GM10266 (cell line): Measurements from ENCODE around the gene NNAT.
A peak's percentile ranks its signal among the peaks of the same experiment; 100 is the strongest.
"Not testable (repeated sequence)": the region's sequence is repeated elsewhere in the genome, so short reads cannot be mapped to it uniquely, and the experiment has no call there.

ENCODE experiments used
- DNase-seq: peaks from one replicate; pipeline ENCODE4 v3.0.0; 2012; ENCODE audit errors: extremely low spot score
- CTCF ChIP-seq: IDR thresholded peaks from 2 replicates; pipeline ENCODE4 v1.5.1; 2012; ENCODE audit warnings: mild to moderate bottlenecking, low read depth; ENCODE audit not compliant: control insufficient read depth, insufficient read depth; ENCODE audit errors: missing control alignments

NNAT gene

GRCh38 chr20:37521061-37521771, at the start of gene NNAT:
Gene NNAT (plus strand): TSS chr20:37521250. CDS start chr20:37521332, 82 bp downstream.
- no peak for TF ChIP-seq CTCF
- DNase-seq: peak; percentile 57

- no peak for TF ChIP-seq CTCF
- DNase-seq: no peak
Observed at GRCh38 chr20:37471741-37472235, 49.3 kb upstream of the NNAT start.

- not testable (repeated sequence) for DNase-seq
Observed at GRCh38 chr20:37472435-37472834, 48.6 kb upstream of the NNAT start.

GRCh38 chr20:37473249-37474000, 47.6 kb upstream of the NNAT start:
- no peak for TF ChIP-seq CTCF
- DNase-seq: no peak

GRCh38 chr20:37474386-37474785, 46.7 kb upstream of the NNAT start:
- no peak for TF ChIP-seq CTCF
- DNase-seq: no peak

GRCh38 chr20:37475252-37475651, 45.8 kb upstream of the NNAT start:
- TF ChIP-seq CTCF: no peak
- DNase-seq: no peak

- DNase-seq: no peak
- no peak for TF ChIP-seq CTCF
Observed at GRCh38 chr20:37477041-37477440, 44.0 kb upstream of the NNAT start.
